GM19372 (cell line): ENCODE data around the gene TNFAIP8L3.

Experiments
- ATAC-seq: cut with Tn5 transposase; IDR thresholded peaks from one replicate; pipeline ENCODE4 v1.9.1; 2021; ENCODE audit warnings: mild to moderate bottlenecking, low read depth, moderate library complexity; ENCODE audit not compliant: unreplicated experiment

The TNFAIP8L3 gene

DNA sequence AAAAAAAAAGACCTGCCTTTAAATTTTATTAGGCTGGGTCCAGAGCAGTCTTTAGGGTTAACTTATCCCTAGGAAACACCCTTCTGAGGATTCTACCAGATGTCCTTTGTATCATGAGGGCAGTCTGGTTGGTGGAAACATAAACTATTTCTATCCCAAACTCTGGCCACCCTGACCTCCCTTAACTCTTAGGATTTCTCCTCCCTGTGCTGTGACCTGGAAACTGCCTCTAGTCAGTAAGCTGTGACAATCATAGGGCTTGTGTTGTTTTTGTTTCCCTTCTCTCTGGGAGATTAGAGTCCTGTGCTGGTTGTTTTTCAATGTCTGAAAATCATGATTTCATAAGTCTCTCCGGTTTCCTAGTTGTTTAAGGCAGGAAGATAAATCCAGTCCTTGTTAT is 78.1 kb downstream of the TNFAIP8L3 start:
- no peak for ATAC-seq

- no peak for ATAC-seq
These were observed 83.5 kb downstream of the TNFAIP8L3 start for GRCh38 chr15:51011212-51011611.

DNA sequence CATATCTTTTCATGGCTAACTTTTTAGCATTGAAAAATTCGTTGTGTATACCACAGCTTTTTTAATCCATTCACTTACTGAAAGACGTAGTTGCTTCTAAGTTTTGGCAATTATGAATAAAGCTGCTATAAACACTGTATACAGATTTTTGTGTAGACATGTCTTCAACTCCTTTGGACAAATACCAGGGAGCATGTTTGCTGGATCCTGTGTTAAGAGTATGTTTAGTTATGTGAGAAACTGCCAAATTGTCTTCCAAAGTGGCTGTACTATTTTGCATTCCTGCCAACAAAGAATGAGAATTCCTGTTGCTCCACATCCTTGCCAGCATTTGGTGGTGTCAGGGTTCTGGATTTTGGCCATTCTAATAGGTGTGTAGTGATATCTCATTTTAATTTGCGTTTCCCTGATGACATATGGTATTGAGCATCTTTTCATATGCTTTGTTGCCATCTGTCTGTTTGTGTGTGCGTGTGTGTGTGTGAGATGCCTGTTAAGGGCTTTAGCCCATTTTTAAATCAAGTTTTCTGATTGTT is 87.5 kb downstream of the TNFAIP8L3 start:
- no peak for ATAC-seq
